Body of pancreas (tissue), 4 donors: Measurements from ENCODE around the gene AK4. TPM values are rescaled to one million over a fixed set of nuclear protein-coding genes. Genes with fewer than 3 reads are reported as not detected.

ENCODE experiments used
- ATAC-seq: fragments of 150-250 bp; one replicate; pipeline ENCODE4 v1.9.1; 2016
- DNase-seq, 4 donors: peaks; one replicate each; pipeline ENCODE4 v3.0.0-alpha.2; 2019
- H3K27ac ChIP-seq, 4 donors: fragments of 200-600 bp; sonication (generic); 1 replicate in 3 of 4; 2 replicates in 1 of 4; pipeline versions ENCODE4 v1.5.1 to v1.6.1; 2016 to 2019; ENCODE audit warnings: mild to moderate bottlenecking in 1 of 4, mixed read lengths in 1 of 4, moderate library complexity in 1 of 4
- H3K27me3 ChIP-seq, 2 donors: fragments of 200-600 bp; sonication (generic); one replicate each; pipeline ENCODE4 v1.6.0; 2016; ENCODE audit warnings: mild to moderate bottlenecking in 1 of 2
- H3K36me3 ChIP-seq, 2 donors: fragments of 200-600 bp; sonication (generic); replicated peaks in 1 of 2; 2 replicates each; pipeline ENCODE4 v1.5.1; 2016; ENCODE audit warnings: low read depth in 2 of 2; ENCODE audit not compliant: insufficient read depth in 1 of 2
- H3K4me1 ChIP-seq: fragments of 200-600 bp; sonication (generic); one replicate; pipeline ENCODE4 v1.6.0; 2016
- H3K4me3 ChIP-seq, 2 donors: fragments of 200-600 bp; sonication (generic); 1 replicate in 1 of 2; 2 replicates in 1 of 2; pipeline ENCODE4 v1.5.1; 2016 to 2019
- H3K9me3 ChIP-seq, 3 donors: fragments of 200-600 bp; sonication (generic); 1 replicate in 2 of 3; 2 replicates in 1 of 3; pipeline ENCODE4 v1.5.1; 2016
- CTCF ChIP-seq, 7 experiments: fragments of 450-650 bp in 4 of 7; fragments of 200-600 bp in 3 of 7; sonication (generic) in 3 of 7; IDR thresholded peaks; one replicate each; pipeline ENCODE4 v1.5.1; 2016 to 2019; ENCODE audit warnings: antibody characterized with exemption in 7 of 7
- POLR2A ChIP-seq, 3 donors: fragments of 450-650 bp; IDR thresholded peaks; one replicate each; pipeline ENCODE4 v1.6.1; 2016; ENCODE audit warnings: antibody characterized with exemption in 3 of 3, mild to moderate bottlenecking in 2 of 3
- WGBS, 2 donors: methylation state at CpG; one replicate each; pipeline ENCODE4 v1.1.5; 2017; 5-methylcytosine and 5-hydroxymethylcytosine counted together
- intact Hi-C: fragments of 100-400 bp; cut with DNase I; formaldehyde crosslinking; loops from one replicate; pipeline ENCODE4 v1.15.1; 2023
- total RNA-seq, 2 donors: library from RNA; depleted of rRNA; stranded (reverse); fragments of >200 nt; gene quantifications; one replicate each; pipeline ENCODE4 v1.1.0, GENCODE V29; 2016

The AK4 gene
- total RNA-seq, 2 donors from 2014 or later, result 8.8 to 20.4 TPM

GRCh38 chr1:65200411-65200810 is 52.4 kb downstream of the AK4 start:
- H3K4me1 ChIP-seq, result no peaks in the 10 kb centered on the region
- no peaks in the 10 kb centered on the region for H3K27me3 ChIP-seq
- no peak overlapping the region for H3K4me3 ChIP-seq
- intact Hi-C loops, result loop anchor here (10.0 kb wide), 1 partner anchor 146 kb away; no protein-coding TSS in a partner anchor
- no peaks in the 10 kb centered on the region for H3K36me3 ChIP-seq
- no peak for DNase-seq
- H3K27ac ChIP-seq, result no peak overlapping the region
- WGBS, 2 donors, result 68 to 78% methylated on average over 2 of the region's 2 CpGs
- TF ChIP-seq POLR2A (IDR thresholded peaks at IDR 0.05) (no peak), CTCF (IDR thresholded peaks at IDR 0.05) (no peak)
- no peak for ATAC-seq
- H3K9me3 ChIP-seq, result no peaks in the 10 kb centered on the region

GRCh38 chr1:65206836-65207235 is 58.8 kb downstream of the AK4 start:
- no peaks in the 10 kb centered on the region for H3K4me1 ChIP-seq
- 86 to 96% methylated on average over 2 of the region's 2 CpGs for WGBS, 2 donors
- no peaks in the 10 kb centered on the region for H3K36me3 ChIP-seq
- H3K27ac ChIP-seq, result no peak overlapping the region
- no peaks in the 10 kb centered on the region for H3K9me3 ChIP-seq
- no peak overlapping the region for H3K4me3 ChIP-seq
- TF ChIP-seq CTCF (IDR thresholded peaks at IDR 0.05) (no peak), POLR2A (IDR thresholded peaks at IDR 0.05) (no peak)
- no peak for DNase-seq
- intact Hi-C loops, result loop anchor here (10.0 kb wide), 1 partner anchor 152 kb away; no protein-coding TSS in a partner anchor
- H3K27me3 ChIP-seq, result no peaks in the 10 kb centered on the region
- ATAC-seq, result no peak

GRCh38 chr1:65207317-65207716 is 59.3 kb downstream of the AK4 start:
- H3K27me3 ChIP-seq, result no peaks in the 10 kb centered on the region
- DNase-seq (no peak), ATAC-seq (no peak)
- H3K27ac ChIP-seq, result no peak overlapping the region
- 67 to 79% methylated on average over 4 of the region's 4 CpGs for WGBS, 2 donors
- TF ChIP-seq POLR2A (IDR thresholded peaks at IDR 0.05) (no peak), CTCF (IDR thresholded peaks at IDR 0.05) (no peak)
- H3K36me3 ChIP-seq, result no peaks in the 10 kb centered on the region
- no peaks in the 10 kb centered on the region for H3K4me1 ChIP-seq
- H3K9me3 ChIP-seq, result no peaks in the 10 kb centered on the region
- intact Hi-C loops, result loop anchor here (10.0 kb wide), 1 partner anchor 153 kb away; no protein-coding TSS in a partner anchor
- no peak overlapping the region for H3K4me3 ChIP-seq

- WGBS, 2 donors, result 76 to 84% methylated on average over 8 of the region's 8 CpGs
- no peak for TF ChIP-seq CTCF (IDR thresholded peaks at IDR 0.05)
- Histone ChIP-seq H3K27me3 (no peaks in the 10 kb centered on the region), H3K4me3 (no peak overlapping the region), H3K36me3 (no peaks in the 10 kb centered on the region), H3K4me1 (peaks cover 2% of the 10 kb centered on the region), H3K27ac (no peak overlapping the region), H3K9me3 (no peaks in the 10 kb centered on the region)
- DNase-seq (no peak), ATAC-seq (no peak)
- intact Hi-C loops, result loop anchor here (10.0 kb wide), 1 partner anchor 154 kb away; no protein-coding TSS in a partner anchor
These were observed 60.6 kb downstream of the AK4 start for GRCh38 chr1:65208563-65208973.
